PC-3 (cell line): ENCODE results near the gene KIF4B.

ENCODE experiments used
- EZH2 ChIP-seq: fragments of 300-600 bp; sonication (generic); IDR thresholded peaks from one replicate; pipeline ENCODE4 v1.6.1; 2017; ENCODE audit warnings: antibody characterized with exemption, mild to moderate bottlenecking, low read length; ENCODE audit not compliant: unreplicated experiment
- EZH2phosphoT487 ChIP-seq: fragments of 300-600 bp; sonication (generic); IDR thresholded peaks from 2 replicates; pipeline ENCODE4 v1.6.1; 2018; ENCODE audit warnings: mild to moderate bottlenecking, antibody characterized with exemption, low read length, borderline replicate concordance
- TF ChIP-seq, protein P1 (sequence below): fragments of 300-600 bp; sonication (generic); conservative IDR thresholded peaks from 2 replicates; pipeline ENCODE4 v1.5.1; 2017; ENCODE audit warnings: antibody characterized with exemption, low read depth, mild to moderate bottlenecking, low read length

DNA sequence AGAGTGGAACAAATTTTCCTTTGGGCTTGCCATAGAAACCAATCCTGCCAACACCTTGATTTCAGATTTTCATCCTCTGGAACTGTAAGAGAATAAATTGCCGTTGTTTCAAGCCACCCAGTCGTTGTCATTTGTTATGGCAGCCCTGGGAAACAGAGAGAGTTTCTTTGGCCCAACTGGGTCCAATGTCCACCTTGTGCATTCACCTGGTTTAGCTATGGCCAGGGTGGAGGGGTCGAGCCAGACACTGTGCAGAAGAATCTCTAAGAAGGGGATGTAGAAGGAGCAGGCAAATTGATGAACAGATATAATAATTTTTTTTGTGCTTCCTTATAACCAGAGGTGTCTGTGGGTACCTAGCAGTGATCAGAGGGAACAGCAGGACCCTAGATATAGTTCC lies 9.8 kb downstream of the KIF4B start:
- no peak for TF ChIP-seq EZH2
- TF ChIP-seq, protein P1, sequence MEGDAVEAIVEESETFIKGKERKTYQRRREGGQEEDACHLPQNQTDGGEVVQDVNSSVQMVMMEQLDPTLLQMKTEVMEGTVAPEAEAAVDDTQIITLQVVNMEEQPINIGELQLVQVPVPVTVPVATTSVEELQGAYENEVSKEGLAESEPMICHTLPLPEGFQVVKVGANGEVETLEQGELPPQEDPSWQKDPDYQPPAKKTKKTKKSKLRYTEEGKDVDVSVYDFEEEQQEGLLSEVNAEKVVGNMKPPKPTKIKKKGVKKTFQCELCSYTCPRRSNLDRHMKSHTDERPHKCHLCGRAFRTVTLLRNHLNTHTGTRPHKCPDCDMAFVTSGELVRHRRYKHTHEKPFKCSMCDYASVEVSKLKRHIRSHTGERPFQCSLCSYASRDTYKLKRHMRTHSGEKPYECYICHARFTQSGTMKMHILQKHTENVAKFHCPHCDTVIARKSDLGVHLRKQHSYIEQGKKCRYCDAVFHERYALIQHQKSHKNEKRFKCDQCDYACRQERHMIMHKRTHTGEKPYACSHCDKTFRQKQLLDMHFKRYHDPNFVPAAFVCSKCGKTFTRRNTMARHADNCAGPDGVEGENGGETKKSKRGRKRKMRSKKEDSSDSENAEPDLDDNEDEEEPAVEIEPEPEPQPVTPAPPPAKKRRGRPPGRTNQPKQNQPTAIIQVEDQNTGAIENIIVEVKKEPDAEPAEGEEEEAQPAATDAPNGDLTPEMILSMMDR: no peak
- no peak for TF ChIP-seq EZH2phosphoT487
